Measurements from ENCODE around the gene PTGER3.

DNA sequence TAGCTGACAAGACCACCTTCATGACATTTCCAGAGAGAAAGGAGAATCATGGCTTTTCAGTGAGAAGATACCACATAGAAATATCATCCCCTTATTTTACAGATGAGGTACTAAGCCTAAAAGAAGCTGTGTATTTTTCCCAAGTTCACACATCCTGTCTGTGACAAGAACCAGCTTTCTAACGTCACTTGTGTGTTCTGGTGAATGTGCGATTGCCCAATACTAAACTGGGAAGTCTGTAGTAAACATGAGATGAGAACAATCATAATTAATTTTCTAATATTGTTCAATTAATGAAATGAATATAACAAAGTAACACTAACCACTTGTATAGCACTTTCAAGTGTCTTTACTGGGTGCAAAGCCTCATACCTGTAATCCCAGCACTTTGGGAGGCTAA lies 46.0 kb downstream of the PTGER3 start:
- no peak for TF ChIP-seq EZH2 (IDR thresholded peaks at IDR 0.05; ENCODE audit: borderline replicate concordance, low read depth, low read length, poor library complexity, severe bottlenecking)
- TF ChIP-seq, protein P1, sequence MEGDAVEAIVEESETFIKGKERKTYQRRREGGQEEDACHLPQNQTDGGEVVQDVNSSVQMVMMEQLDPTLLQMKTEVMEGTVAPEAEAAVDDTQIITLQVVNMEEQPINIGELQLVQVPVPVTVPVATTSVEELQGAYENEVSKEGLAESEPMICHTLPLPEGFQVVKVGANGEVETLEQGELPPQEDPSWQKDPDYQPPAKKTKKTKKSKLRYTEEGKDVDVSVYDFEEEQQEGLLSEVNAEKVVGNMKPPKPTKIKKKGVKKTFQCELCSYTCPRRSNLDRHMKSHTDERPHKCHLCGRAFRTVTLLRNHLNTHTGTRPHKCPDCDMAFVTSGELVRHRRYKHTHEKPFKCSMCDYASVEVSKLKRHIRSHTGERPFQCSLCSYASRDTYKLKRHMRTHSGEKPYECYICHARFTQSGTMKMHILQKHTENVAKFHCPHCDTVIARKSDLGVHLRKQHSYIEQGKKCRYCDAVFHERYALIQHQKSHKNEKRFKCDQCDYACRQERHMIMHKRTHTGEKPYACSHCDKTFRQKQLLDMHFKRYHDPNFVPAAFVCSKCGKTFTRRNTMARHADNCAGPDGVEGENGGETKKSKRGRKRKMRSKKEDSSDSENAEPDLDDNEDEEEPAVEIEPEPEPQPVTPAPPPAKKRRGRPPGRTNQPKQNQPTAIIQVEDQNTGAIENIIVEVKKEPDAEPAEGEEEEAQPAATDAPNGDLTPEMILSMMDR (conservative IDR thresholded peaks at IDR 0.05; ENCODE audit: low read depth, low read length), result no peak
